ENCODE data around the gene MTARC1. TPM values are rescaled to one million over a fixed set of nuclear protein-coding genes. Genes with fewer than 3 reads are reported as not detected.

Gene MTARC1
- total RNA-seq, 1 donor from 2014 or later, result 9.4 TPM

GRCh38 chr1:220770245-220770913, 16.3 kb upstream of the MTARC1 start:
- DNase-seq, result no peak

GRCh38 chr1:220772846-220773245, 13.9 kb upstream of the MTARC1 start:
- no peak for DNase-seq

- DNase-seq, result no peak
These were observed 11.4 kb upstream of the MTARC1 start for GRCh38 chr1:220775240-220775853.

- no peak for DNase-seq
These were observed 10.5 kb upstream of the MTARC1 start for GRCh38 chr1:220776254-220776653.

- peak; percentile 77 for DNase-seq
These were observed 9.9 kb upstream of the MTARC1 start for GRCh38 chr1:220776720-220777326.

GRCh38 chr1:220783453-220783852, 3.3 kb upstream of the MTARC1 start:
- no peak for DNase-seq

DNA sequence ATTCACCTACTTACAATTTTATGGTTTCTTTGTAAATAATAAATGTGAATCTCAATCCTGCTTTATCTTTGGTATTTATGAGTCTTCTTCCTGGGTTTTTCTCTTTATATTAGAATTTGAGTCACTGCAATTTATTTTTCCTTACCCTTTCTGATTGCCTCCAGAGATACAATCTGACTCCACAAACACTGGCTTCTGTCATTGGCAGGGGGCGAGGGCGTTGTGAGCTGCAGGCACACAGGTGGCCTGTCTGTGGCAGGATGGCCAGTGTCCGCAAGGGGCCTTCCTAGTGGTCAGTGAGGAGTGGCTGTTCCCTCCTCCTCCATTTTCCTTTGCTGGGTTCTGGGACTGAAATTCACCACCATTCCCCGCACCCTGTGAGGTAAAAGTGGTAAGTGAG, 2.0 kb upstream of the MTARC1 start:
- no peak for DNase-seq

DNA sequence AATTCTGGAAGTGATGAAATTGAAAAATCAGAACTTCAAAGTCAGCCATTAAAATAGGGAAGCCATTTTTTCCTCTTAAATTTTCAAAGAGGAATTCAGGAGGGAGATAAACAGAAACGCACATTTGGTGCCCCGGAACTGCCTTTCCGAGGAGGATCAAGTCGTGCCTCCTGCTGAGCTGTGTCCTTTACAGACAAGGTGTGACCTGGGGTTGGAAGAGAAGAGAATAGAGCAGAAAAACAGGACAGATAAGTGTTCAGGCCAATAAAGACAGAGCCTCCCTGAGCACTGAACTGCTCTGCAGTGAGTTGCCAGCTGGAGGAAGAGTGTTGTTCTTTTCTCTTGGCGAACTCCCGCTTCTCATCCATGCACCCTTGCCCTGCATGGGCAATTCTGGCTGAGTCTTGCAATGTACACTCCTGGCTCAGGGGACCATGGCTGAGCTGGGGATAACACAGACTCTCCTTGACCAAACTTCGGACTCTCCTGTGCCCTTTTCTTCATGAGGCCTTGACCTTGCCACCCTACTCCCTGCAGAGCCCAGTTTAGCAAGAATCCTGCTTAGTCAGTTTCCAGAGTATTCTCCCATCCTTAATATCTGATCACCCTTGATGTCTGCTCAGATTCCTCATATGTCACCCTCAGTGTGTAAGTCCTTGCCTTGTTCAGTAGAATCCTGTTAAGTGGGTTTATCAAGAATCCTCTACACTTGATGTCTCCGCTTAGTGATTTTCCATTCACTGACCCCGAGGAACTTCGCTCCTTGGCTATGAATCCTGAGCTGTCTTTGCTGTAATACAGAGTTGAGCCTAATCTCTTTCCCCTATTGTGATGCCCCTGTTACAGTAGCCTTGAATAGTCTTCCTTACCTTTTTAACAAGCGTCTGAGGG, 1.3 kb upstream of the MTARC1 start:
- DNase-seq, result no peak

GRCh38 chr1:220786057-220786336, 716 bp upstream of the MTARC1 start:
- no peak for DNase-seq

- DNase-seq, result peak; percentile 49
These were observed 431 bp downstream of the MTARC1 start for GRCh38 chr1:220787069-220787619.

GRCh38 chr1:220788900-220789299, 2.2 kb downstream of the MTARC1 start:
- no peak for DNase-seq

- no peak for DNase-seq
These were observed 2.9 kb downstream of the MTARC1 start for GRCh38 chr1:220789532-220790147.

GRCh38 chr1:220791285-220791684, 4.6 kb downstream of the MTARC1 start:
- no peak for DNase-seq

DNA sequence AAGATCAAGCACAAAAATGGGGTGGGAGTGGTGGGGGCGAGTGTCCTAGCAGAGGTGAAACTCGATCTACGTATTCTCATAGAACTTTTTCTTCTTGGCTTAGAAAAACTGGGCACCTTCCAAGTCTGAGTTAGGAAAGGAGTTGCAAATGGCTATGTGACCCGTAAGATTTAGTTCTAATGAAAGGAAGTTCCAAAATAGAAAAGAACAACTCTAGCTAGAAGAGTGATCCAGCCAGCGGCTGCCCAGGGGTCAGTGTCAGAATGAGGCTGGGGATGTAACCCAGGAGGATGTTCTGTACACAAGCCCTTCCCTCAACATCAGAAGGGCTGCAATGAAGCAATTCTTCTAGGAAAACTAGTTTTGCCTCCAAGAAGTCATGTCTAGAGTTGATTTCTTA, 5.2 kb downstream of the MTARC1 start:
- DNase-seq, result no peak

DNA sequence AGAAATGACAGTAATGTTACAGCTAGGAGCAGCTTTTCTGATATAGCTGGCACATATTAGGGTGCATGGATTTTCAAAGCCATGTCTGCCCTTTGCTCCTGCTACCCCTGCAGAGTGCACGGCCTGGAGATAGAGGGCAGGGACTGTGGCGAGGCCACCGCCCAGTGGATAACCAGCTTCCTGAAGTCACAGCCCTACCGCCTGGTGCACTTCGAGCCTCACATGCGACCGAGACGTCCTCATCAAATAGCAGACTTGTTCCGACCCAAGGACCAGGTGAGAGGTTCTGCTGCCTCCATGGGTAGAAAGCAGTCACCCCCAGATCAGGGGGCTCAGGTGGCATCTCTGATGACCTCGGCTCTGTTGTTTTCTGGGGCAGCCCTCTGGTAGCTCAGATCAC, 9.8 kb downstream of the MTARC1 start:
- DNase-seq, result no peak

- no peak for DNase-seq
These were observed 10.3 kb downstream of the MTARC1 start for GRCh38 chr1:220797044-220797443.

DNA sequence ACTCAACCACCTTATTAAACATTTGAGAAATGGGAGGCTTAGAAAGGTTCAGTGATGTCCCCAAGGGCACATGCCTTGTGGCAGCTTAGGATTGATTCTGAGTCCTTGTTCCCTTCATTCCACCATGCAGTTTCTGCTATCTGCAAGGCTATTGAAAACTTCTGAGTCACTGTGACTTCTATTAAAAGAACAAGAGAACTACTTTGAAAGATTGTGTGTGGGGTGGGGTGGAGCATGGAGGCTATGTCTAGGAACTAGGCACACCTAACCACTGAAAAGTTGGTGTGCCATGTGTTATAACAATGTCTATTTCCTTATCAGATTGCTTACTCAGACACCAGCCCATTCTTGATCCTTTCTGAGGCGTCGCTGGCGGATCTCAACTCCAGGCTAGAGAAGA, 10.8 kb downstream of the MTARC1 start:
- no peak for DNase-seq

DNA sequence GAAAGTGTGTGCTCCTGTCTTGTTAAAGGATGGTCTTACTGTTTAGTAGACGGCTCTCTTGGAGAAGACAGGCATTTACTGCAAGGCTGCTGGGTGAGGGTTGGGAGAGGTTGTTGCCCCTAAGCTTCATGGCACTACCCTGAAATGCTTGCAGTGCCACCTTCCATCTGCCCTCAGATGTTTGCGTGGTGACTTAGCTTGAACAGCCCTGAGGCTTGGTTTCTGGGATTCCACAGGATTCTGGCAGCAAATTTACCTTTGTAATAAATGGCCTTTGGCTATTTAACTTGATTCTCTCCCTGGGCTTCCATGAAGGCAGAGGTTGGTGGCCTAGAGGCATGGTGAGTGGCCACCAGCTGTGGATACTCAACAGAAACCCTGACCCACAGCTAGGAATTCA, 11.6 kb downstream of the MTARC1 start:
- DNase-seq, result no peak

DNA sequence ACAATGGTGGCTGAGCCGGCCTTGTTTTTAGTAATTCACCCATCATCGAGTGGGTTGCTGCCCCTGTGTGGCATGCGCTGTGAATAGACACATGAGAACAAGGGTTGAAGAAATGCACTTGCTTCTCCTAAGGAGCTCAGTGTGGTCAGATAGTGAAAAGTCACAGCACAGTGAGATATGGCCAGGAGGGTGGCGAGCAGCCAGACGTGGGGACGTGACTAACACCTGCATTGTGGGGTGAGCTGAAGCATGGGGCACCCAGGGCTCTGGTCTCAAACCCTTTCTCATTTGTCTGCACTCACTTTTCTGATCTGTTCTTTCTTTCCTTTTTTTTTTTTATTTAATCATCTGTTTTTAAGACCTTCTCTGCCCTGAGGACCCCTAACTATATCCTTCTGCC, 13.5 kb downstream of the MTARC1 start:
- no peak for DNase-seq

GRCh38 chr1:220803401-220804201, 16.9 kb downstream of the MTARC1 start:
- no peak for DNase-seq

GRCh38 chr1:220804202-220804586, 17.5 kb downstream of the MTARC1 start:
- no peak for DNase-seq

DNA sequence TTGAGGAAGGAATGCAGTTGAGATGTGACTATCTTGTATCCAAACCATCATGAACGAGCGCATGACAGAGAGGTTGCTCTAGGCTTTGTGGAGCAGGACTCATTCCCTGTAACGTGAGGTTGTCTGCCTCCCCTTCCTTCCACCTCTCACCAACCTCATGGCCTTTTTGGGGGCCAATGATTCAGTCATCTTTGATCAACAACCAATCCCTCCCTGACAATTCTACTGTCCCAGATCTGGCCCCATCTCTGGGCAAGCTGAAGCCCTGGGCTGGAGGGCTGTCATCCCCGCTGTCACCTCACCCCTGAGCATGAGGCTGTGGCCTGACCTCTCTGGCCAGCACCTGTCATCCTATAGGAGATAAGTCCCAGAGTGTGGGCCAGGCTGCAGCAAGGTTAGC, 19.7 kb downstream of the MTARC1 start:
- DNase-seq, result no peak
